Heart right ventricle (tissue), 16 donors: ENCODE results near the gene ZFAND3. TPM values are rescaled to one million over a fixed set of nuclear protein-coding genes. Genes with fewer than 3 reads are reported as not detected.

Source experiments
- ATAC-seq, 8 donors: fragments of 200-7000 bp; cut with Tn5 transposase; one replicate each; pipeline ENCODE4 v1.9.1; 2020; ENCODE audit warnings: mild to moderate bottlenecking in 8 of 8, moderate library complexity in 8 of 8, moderate number of reproducible peaks in 1 of 8
- DNase-seq, 2 donors: peaks; one replicate each; pipeline ENCODE4 v3.0.0-alpha.2; 2020
- H3K27ac ChIP-seq, 10 donors: fragments of 200-600 bp; sonication (generic) in 2 of 10; one replicate each; pipeline versions ENCODE4 v1.5.0 to v1.8.0; 2020 to 2022; ENCODE audit warnings: mild to moderate bottlenecking in 3 of 10
- H3K27me3 ChIP-seq, 7 donors: fragments of 200-600 bp; one replicate each; pipeline ENCODE4 v1.8.0; 2021 to 2022; ENCODE audit warnings: mild to moderate bottlenecking in 2 of 7
- H3K36me3 ChIP-seq, 9 donors: fragments of 200-600 bp; sonication (generic) in 1 of 9; one replicate each; pipeline versions ENCODE4 v1.5.0 to v1.8.0; 2020 to 2022; ENCODE audit warnings: mild to moderate bottlenecking in 2 of 9
- H3K4me1 ChIP-seq, 9 donors: fragments of 200-600 bp; sonication (generic) in 1 of 9; one replicate each; pipeline versions ENCODE4 v1.5.0 to v1.8.0; 2020 to 2022; ENCODE audit warnings: mild to moderate bottlenecking in 4 of 9
- H3K4me3 ChIP-seq, 10 donors: fragments of 200-600 bp; sonication (generic) in 2 of 10; one replicate each; pipeline versions ENCODE4 v1.5.0 to v1.8.0; 2020 to 2022; ENCODE audit warnings: mild to moderate bottlenecking in 7 of 10, moderate library complexity in 2 of 10
- H3K9me3 ChIP-seq, 11 donors: fragments of 200-600 bp in 10 of 11; sonication (generic) in 2 of 11; one replicate each; pipeline versions ENCODE4 v1.5.0 to v1.8.0; 2013 to 2022; ENCODE audit warnings: mild to moderate bottlenecking in 2 of 11, control low read depth in 1 of 11, moderate library complexity in 1 of 11
- CTCF ChIP-seq, 9 donors: fragments of 200-600 bp; sonication (generic) in 2 of 9; IDR thresholded peaks; one replicate each; pipeline versions ENCODE4 v1.5.0 to v1.8.0; 2021 to 2022; ENCODE audit warnings: antibody characterized with exemption in 9 of 9, mild to moderate bottlenecking in 5 of 9, moderate library complexity in 1 of 9
- WGBS, 2 donors: extraction: QIAGEN DNeasy Blood & Tissue Kit; methylation state at CpG; one replicate each; pipeline ENCODE4 v1.1.7; 2013; ENCODE audit warnings: inconsistent platforms in 1 of 2; 5-methylcytosine and 5-hydroxymethylcytosine counted together
- intact Hi-C, 10 donors: fragments of 100-400 bp; cut with DNase I; formaldehyde crosslinking; loops; one replicate each; pipeline versions ENCODE4 v1.11.1 to v1.14.2; 2022
- polyA plus RNA-seq, 2 donors: library from polyadenylated mRNA; stranded (reverse); fragments of 200-250 nt; gene quantifications; one replicate each; pipeline ENCODE4 v1.2.3, GENCODE V29; 2013
- total RNA-seq, 10 donors: library from RNA; stranded (reverse); fragmentation: NEBNext Ultra II Directional in 3 of 10; extraction: Animal tissue kit (Norgen Biotek cat#: 25700) in 3 of 10; gene quantifications; one replicate each; pipeline versions ENCODE4 v1.2.1 to v1.2.4, GENCODE V29; 2021 to 2023
- donor health status: Arrhythmogenic right ventricular cardiomyopathy.
- donor health status: ischemic (EF 13 %, LVEDD 7.1; RV severe dilation, severe dysfunction).
- donor health status: healthy with polysubstance abuse.
- donor health status: DM: no; HTN: yes; CAD: no.
- donor health status: DM: no; HTN: no; CAD: no.
- donor health status: ischemic (EF 25% LVEDD 6.9; RV normal size, moderate dysfunction).
- donor health status: ischemic (EF 25% LVEDD 5.7; RV mildly dilated, moderate dysfunction).
- donor health status: healthy.
- donor health status: DM: yes; HTN: yes; CAD: no.
- donor health status: Ischemic cardiomyopathy.
- donor health status: ischemic (EF 35%, LVEDD 5.7; RV mildly dilated, moderate dysfunction).
- donor health status: nonischemic (EF 11% LVEDD 7.7; RV severe dilation, severe dysfunction).
- donor health status: DM: yes; HTN: yes; CAD: no.
- donor health status: PGD.
- donor health status: ischemic (EF 29% LVEDD 5.4; RV normal size, mild dysfunction).
- donor health status: nonischemic (EF 23%, LVEDD 6.1; RV moderate dilation, normal function).

The ZFAND3 gene
- total and polyA plus RNA-seq, 12 donors = 24.4 to 123 (median 105) TPM

- Histone ChIP-seq H3K4me1 (peaks cover 0 to 6% (median 0%) of the 10 kb centered on the region in 9 donors), H3K9me3 (no peaks in the 10 kb centered on the region), H3K27me3 (no peaks in the 10 kb centered on the region), H3K27ac (no peak overlapping the region), H3K4me3 (no peak overlapping the region), H3K36me3 (peaks cover 0 to 60% (median 0%) of the 10 kb centered on the region in 9 donors)
- TF ChIP-seq CTCF (IDR thresholded peaks at IDR 0.05) = no peak
- intact Hi-C loops = no loop called here
- DNase-seq (no peak), ATAC-seq (no peak)
These were observed 265.5 kb downstream of the ZFAND3 start for GRCh38 chr6:38085031-38085430.

- Histone ChIP-seq H3K27me3 (no peaks in the 10 kb centered on the region), H3K4me1 (peaks cover 0 to 7% (median 0%) of the 10 kb centered on the region in 9 donors), H3K36me3 (peaks cover 0 to 60% (median 0%) of the 10 kb centered on the region in 9 donors), H3K9me3 (no peaks in the 10 kb centered on the region), H3K27ac (no peak overlapping the region), H3K4me3 (no peak overlapping the region)
- no peak for TF ChIP-seq CTCF (IDR thresholded peaks at IDR 0.05)
- no peak for ATAC-seq
- WGBS, 2 donors = 90 to 91% methylated on average over 2 of the region's 2 CpGs
- DNase-seq = no peak
- intact Hi-C loops = no loop called here
These were observed 266.8 kb downstream of the ZFAND3 start for GRCh38 chr6:38086346-38086745.

GRCh38 chr6:38088010-38088409, 268.5 kb downstream of the ZFAND3 start:
- Histone ChIP-seq H3K4me1 (peaks cover 0 to 23% (median 9%) of the 10 kb centered on the region in 9 donors), H3K4me3 (no peak overlapping the region), H3K9me3 (no peaks in the 10 kb centered on the region), H3K27me3 (no peaks in the 10 kb centered on the region), H3K36me3 (peaks cover 0 to 51% (median 0%) of the 10 kb centered on the region in 9 donors), H3K27ac (no peak overlapping the region)
- TF ChIP-seq CTCF (IDR thresholded peaks at IDR 0.05) = no peak
- 82% methylated on average over 2 of the region's 2 CpGs for WGBS, 2 donors
- DNase-seq = no peak
- no peak for ATAC-seq
- intact Hi-C loops = no loop called here

- TF ChIP-seq CTCF (IDR thresholded peaks at IDR 0.05) = no peak
- DNase-seq (no peak), ATAC-seq (no peak)
- peaks cover 0 to 24% (median 9%) of the 10 kb centered on the region in 9 donors for H3K4me1 ChIP-seq
- intact Hi-C loops = no loop called here
- H3K27me3 ChIP-seq = no peaks in the 10 kb centered on the region
- H3K4me3 ChIP-seq = no peak overlapping the region
- no peak overlapping the region for H3K27ac ChIP-seq
- WGBS, 2 donors = 90 to 94% methylated on average over 3 of the region's 3 CpGs
- H3K36me3 ChIP-seq = peaks cover 0 to 43% (median 0%) of the 10 kb centered on the region in 9 donors
- H3K9me3 ChIP-seq = no peaks in the 10 kb centered on the region
These were observed 269.3 kb downstream of the ZFAND3 start for GRCh38 chr6:38088829-38089228.
